Measurements from ENCODE around the gene CCN2. TPM values are rescaled to one million over a fixed set of nuclear protein-coding genes. Genes with fewer than 3 reads are reported as not detected.

Gene CCN2
- total RNA-seq, 1 experiment from 2014 or later, result 67.8 TPM

DNA sequence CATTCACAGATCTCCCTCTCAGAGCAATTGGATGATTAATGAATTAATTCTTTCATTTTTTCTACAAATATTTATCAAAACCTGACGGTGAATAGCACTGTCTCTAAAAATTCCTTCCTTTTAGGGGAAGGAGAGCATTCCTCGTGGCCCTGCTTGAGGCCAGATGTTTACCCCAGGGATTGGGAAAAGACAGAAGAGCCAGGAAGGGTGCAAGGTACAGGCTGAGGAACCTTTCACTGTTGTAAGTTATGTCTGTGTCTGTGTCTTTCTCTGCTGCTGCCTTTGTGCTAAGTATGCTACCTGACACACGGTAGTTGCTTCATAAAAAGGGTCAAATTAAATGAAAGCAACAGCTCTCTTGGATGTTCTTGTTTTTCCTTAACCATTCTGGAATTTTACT is 27.4 kb upstream of the CCN2 start (continued):
- TF ChIP-seq, protein P1, sequence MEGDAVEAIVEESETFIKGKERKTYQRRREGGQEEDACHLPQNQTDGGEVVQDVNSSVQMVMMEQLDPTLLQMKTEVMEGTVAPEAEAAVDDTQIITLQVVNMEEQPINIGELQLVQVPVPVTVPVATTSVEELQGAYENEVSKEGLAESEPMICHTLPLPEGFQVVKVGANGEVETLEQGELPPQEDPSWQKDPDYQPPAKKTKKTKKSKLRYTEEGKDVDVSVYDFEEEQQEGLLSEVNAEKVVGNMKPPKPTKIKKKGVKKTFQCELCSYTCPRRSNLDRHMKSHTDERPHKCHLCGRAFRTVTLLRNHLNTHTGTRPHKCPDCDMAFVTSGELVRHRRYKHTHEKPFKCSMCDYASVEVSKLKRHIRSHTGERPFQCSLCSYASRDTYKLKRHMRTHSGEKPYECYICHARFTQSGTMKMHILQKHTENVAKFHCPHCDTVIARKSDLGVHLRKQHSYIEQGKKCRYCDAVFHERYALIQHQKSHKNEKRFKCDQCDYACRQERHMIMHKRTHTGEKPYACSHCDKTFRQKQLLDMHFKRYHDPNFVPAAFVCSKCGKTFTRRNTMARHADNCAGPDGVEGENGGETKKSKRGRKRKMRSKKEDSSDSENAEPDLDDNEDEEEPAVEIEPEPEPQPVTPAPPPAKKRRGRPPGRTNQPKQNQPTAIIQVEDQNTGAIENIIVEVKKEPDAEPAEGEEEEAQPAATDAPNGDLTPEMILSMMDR (IDR thresholded peaks at IDR 0.05), result no peak

DNA sequence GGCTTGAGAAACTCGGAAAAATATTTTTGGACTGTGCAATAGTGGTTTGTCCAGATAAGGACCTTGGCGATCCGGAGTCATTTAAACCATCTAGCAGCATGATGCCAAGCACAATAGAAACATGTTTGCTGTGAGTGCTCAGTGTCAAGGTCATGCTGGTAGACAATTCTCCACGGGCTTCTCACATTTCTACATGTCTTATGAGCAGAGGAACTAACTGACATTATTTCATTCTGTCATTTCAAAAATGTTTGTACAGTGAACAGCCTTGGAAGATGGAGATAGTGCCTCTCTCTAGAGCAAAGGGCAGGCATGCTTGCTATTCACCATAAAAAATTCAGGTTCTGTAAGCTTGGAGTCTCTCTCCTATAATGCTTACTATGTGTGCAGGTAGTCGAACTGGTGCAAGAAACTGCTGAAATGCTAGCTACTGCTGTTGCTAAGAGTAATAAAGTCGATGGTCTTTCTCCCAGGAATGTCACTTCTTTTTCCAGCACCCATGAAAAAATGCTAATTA is 25.4 kb upstream of the CCN2 start:
- ATAC-seq, result no peak
- no peak for DNase-seq (ENCODE audit: low spot score)
- Mint-ChIP-seq H3K27ac (no peak overlapping the region), H3K9me3 (no peaks in the 10 kb centered on the region), H3K4me1 (no peaks in the 10 kb centered on the region), H3K27me3 (ENCODE audit: low read depth) (no peaks in the 10 kb centered on the region), H3K36me3 (no peaks in the 10 kb centered on the region), H3K4me3 (no peak overlapping the region)
- TF ChIP-seq GABPB1 (CRISPR knock-in tag; IDR thresholded peaks at IDR 0.05), result peak; percentile 42; the same call in 1 of the 2 replicates
- no peak for TF ChIP-seq NFE2L1 (CRISPR knock-in tag; IDR thresholded peaks at IDR 0.05)
- POLR2A ChIA-PET, result no interaction called here
- CTCF ChIA-PET, result no interaction called here

DNA sequence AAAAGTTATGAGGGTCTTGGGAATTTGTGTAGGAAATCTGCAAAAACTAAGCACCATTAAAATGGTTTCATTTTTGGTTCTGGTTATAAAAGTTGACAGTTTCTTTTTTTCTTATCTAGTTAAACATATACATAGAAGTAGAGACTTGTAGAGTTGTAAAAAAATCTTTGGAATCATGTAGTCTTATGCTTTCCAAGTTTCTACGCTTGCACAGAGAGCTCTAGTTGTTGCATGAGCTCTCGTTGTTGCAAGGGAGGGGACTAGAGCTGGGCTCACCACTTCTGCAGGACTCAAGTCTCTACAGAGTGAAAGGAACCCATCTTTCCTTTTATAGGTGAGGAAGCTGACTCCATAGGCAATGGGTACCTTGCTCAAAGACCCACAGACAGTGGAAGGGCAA is 21.6 kb upstream of the CCN2 start:
- DNase-seq (ENCODE audit: low spot score) (no peak), ATAC-seq (no peak)
- H3K4me1 Mint-ChIP-seq, result peaks cover 8% of the 10 kb centered on the region
- H3K9me3 Mint-ChIP-seq, result no peaks in the 10 kb centered on the region
- no peak overlapping the region for H3K4me3 Mint-ChIP-seq
- TF ChIP-seq IRF2 (CRISPR knock-in tag; IDR thresholded peaks at IDR 0.05; ENCODE audit: borderline replicate concordance, low read depth) (no peak), ZNF396 (CRISPR knock-in tag; IDR thresholded peaks at IDR 0.05; ENCODE audit: borderline replicate concordance) (no peak), SMAD3 (CRISPR knock-in tag; IDR thresholded peaks at IDR 0.05; ENCODE audit: borderline replicate concordance) (no peak)
- H3K27me3 Mint-ChIP-seq (ENCODE audit: low read depth), result no peaks in the 10 kb centered on the region
- ChIA-PET POLR2A (interaction anchor here (1.1 kb wide), 1 partner anchor 21 kb away, joined by 3 read pairs; the partner anchor contains the start of gene CCN2), CTCF (interaction anchor here (1.0 to 1.3 kb wide), 2 partner anchors 17 to 307 kb away, joined by 3 read pairs; no protein-coding TSS in a partner anchor)
- H3K36me3 Mint-ChIP-seq, result no peaks in the 10 kb centered on the region
- H3K27ac Mint-ChIP-seq, result no peak overlapping the region

DNA sequence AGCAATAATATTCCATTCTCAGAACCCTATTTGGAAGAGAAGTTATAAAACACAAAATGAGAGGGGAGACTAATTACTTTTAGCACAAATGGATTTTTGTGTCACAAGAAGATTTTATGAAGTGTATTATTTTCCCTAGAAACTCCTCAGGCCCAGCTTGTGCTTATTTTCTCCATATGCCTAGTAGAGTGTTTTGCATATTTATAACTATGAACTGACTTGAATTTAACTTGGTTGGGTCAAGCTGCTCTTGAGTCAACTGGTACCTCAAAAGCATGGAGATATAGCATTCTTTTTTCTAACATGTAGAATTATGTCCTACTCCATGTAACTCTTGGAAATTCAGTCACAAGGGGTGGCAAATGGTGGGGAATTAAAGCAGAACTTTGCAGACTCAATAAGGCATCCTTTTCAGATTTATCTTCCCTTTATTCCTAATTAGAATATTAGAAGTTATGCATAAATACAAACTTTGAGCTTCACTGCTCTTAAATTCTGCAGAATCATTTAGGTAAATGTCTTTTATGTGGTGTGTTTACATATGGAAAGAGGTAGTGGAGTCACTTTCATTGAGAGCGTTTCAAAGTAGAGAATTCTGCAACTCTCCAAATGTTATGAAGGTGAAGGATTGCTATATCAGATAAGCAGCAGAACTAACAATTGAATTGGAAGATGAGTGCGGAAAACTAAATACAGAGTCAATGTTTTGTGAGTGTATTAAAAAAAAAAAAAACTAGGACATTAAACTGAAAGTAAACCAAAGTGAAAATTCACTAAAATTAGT is 19.1 kb upstream of the CCN2 start:
- H3K9me3 Mint-ChIP-seq, result no peaks in the 10 kb centered on the region
- no peaks in the 10 kb centered on the region for H3K27me3 Mint-ChIP-seq (ENCODE audit: low read depth)
- TF ChIP-seq ZNF138 (CRISPR knock-in tag; conservative IDR thresholded peaks at IDR 0.05) (no peak), ZNF232 (CRISPR knock-in tag; IDR thresholded peaks at IDR 0.05) (no peak)
- no peak for ATAC-seq
- H3K36me3 Mint-ChIP-seq, result no peaks in the 10 kb centered on the region
- CTCF ChIA-PET, result no interaction called here
- H3K4me3 Mint-ChIP-seq, result no peak overlapping the region
- no peak overlapping the region; the same call in 1 of the 2 replicates for H3K27ac Mint-ChIP-seq
- POLR2A ChIA-PET, result interaction anchor here (1.5 kb wide), 1 partner anchor 19 kb away, joined by 5 read pairs; the partner anchor contains the start of gene CCN2
- H3K4me1 Mint-ChIP-seq, result peaks cover 11% of the 10 kb centered on the region
- no peak for DNase-seq (ENCODE audit: low spot score)

DNA sequence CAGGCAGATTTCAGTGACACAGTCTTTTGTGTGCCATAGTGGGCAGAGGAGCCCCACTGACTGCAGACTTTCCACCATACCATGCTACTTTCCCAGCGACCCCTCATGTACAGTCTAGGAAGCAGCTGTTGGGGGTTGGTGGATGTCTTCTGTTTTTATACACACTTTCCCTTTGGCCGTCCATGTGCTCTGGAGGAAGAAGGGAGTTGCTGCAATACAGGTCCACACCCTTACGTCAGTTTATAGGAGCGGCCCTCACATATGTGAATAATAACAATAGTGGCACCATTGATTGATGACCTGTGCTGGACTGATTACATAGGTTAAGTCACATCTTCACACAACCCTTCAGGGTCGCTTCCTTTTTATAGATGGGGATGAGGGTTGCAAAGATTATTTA is 17.5 kb upstream of the CCN2 start:
- Mint-ChIP-seq H3K9me3 (no peaks in the 10 kb centered on the region), H3K4me1 (peaks cover 11% of the 10 kb centered on the region), H3K4me3 (no peak overlapping the region), H3K36me3 (no peaks in the 10 kb centered on the region), H3K27me3 (ENCODE audit: low read depth) (no peaks in the 10 kb centered on the region), H3K27ac (no peak overlapping the region)
- ChIA-PET POLR2A (no interaction called here), CTCF (no interaction called here)
- no peak for ATAC-seq
- DNase-seq (ENCODE audit: low spot score), result no peak
- TF ChIP-seq OVOL2 (CRISPR knock-in tag; IDR thresholded peaks at IDR 0.05; ENCODE audit: borderline replicate concordance) (no peak), JUN (CRISPR knock-in tag; IDR thresholded peaks at IDR 0.05) (no peak)

DNA sequence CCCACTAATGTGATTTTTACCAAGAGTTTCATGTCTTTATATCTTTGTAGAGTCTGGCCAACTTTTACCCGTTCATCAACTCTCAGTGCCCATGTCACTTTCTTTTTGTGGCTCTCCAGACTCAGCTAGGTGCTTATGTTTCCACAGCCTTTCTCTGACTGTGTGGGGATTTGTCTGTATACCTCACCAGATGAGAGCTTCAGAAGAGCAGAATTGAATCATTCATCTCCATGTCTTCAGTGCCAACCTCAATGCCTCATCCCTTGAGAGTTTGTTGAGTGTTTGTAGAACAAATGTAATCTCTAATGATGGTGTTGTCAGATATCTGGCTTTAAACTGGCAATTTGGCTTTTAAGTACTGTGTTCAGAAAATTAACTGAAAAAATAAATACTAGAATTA is 16.8 kb upstream of the CCN2 start:
- ChIA-PET CTCF (no interaction called here), POLR2A (no interaction called here)
- DNase-seq (ENCODE audit: low spot score), result no peak
- H3K9me3 Mint-ChIP-seq, result no peaks in the 10 kb centered on the region
- ATAC-seq, result no peak
- peaks cover 11% of the 10 kb centered on the region for H3K4me1 Mint-ChIP-seq
- H3K27ac Mint-ChIP-seq, result no peak overlapping the region
- H3K4me3 Mint-ChIP-seq, result no peak overlapping the region
- no peaks in the 10 kb centered on the region for H3K27me3 Mint-ChIP-seq (ENCODE audit: low read depth)
- H3K36me3 Mint-ChIP-seq, result no peaks in the 10 kb centered on the region
- TF ChIP-seq, protein P2, sequence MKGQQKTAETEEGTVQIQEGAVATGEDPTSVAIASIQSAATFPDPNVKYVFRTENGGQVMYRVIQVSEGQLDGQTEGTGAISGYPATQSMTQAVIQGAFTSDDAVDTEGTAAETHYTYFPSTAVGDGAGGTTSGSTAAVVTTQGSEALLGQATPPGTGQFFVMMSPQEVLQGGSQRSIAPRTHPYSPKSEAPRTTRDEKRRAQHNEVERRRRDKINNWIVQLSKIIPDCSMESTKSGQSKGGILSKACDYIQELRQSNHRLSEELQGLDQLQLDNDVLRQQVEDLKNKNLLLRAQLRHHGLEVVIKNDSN (CRISPR knock-in tag; IDR thresholded peaks at IDR 0.05), result no peak
- TF ChIP-seq SMAD4 (CRISPR knock-in tag; IDR thresholded peaks at IDR 0.05), result no peak
- TF ChIP-seq, protein P3, sequence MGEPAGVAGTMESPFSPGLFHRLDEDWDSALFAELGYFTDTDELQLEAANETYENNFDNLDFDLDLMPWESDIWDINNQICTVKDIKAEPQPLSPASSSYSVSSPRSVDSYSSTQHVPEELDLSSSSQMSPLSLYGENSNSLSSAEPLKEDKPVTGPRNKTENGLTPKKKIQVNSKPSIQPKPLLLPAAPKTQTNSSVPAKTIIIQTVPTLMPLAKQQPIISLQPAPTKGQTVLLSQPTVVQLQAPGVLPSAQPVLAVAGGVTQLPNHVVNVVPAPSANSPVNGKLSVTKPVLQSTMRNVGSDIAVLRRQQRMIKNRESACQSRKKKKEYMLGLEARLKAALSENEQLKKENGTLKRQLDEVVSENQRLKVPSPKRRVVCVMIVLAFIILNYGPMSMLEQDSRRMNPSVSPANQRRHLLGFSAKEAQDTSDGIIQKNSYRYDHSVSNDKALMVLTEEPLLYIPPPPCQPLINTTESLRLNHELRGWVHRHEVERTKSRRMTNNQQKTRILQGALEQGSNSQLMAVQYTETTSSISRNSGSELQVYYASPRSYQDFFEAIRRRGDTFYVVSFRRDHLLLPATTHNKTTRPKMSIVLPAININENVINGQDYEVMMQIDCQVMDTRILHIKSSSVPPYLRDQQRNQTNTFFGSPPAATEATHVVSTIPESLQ (CRISPR knock-in tag; IDR thresholded peaks at IDR 0.05), result no peak
- TF ChIP-seq OVOL2 (CRISPR knock-in tag; IDR thresholded peaks at IDR 0.05; ENCODE audit: borderline replicate concordance), result no peak
- no peak for TF ChIP-seq ZNF263 (CRISPR knock-in tag; IDR thresholded peaks at IDR 0.05; ENCODE audit: low read depth)
- no peak for TF ChIP-seq ESRRA (CRISPR knock-in tag; IDR thresholded peaks at IDR 0.05; ENCODE audit: borderline replicate concordance)
- TF ChIP-seq ZNF232 (CRISPR knock-in tag; IDR thresholded peaks at IDR 0.05), result no peak
- TF ChIP-seq KAT7 (CRISPR knock-in tag; IDR thresholded peaks at IDR 0.05; ENCODE audit: borderline replicate concordance), result no peak
- TF ChIP-seq FOXK1 (CRISPR knock-in tag; IDR thresholded peaks at IDR 0.05), result no peak
- TF ChIP-seq, protein P4, sequence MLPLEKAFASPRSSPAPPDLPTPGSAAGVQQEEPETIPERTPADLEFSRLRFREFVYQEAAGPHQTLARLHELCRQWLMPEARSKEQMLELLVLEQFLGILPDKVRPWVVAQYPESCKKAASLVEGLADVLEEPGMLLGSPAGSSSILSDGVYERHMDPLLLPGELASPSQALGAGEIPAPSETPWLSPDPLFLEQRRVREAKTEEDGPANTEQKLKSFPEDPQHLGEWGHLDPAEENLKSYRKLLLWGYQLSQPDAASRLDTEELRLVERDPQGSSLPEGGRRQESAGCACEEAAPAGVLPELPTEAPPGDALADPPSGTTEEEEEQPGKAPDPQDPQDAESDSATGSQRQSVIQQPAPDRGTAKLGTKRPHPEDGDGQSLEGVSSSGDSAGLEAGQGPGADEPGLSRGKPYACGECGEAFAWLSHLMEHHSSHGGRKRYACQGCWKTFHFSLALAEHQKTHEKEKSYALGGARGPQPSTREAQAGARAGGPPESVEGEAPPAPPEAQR (CRISPR knock-in tag; IDR thresholded peaks at IDR 0.05), result no peak
